H1 (cell line): ENCODE data around the gene PPP2R3A. TPM values are rescaled to one million over a fixed set of nuclear protein-coding genes. Genes with fewer than 3 reads are reported as not detected.

Source experiments
- CTCF ChIA-PET: fragments of 300-600 bp; sonication (Branson Sonifier 250); formaldehyde crosslinking; loops from one replicate; lab custom pipeline; 2021; ENCODE audit not compliant: partially characterized antibody; lab: Charles Lee
- POLR2A ChIA-PET: fragments of 300-600 bp; sonication (Branson Sonifier 250); formaldehyde crosslinking; loops from one replicate; lab custom pipeline; 2021; ENCODE audit warnings: inconsistent platforms; ENCODE audit not compliant: partially characterized antibody; lab: Charles Lee
- DNase-seq, 2 experiments: peaks; one replicate each; pipeline versions ENCODE4 v3.0.0 to v3.0.0-alpha.2; 2010 to 2022; ENCODE audit warnings: low spot score in 2 of 2, low read depth in 1 of 2, mixed read lengths in 1 of 2
- FAIRE-seq: peaks from 2 replicates; lab custom pipeline; 2011; peaks lifted over from hg19 to GRCh38; lab: Jason Lieb, UNC
- H2AFZ ChIP-seq: 2 replicates; pipeline ENCODE4 v1.8.1; 2012; ENCODE audit warnings: low read length, inconsistent platforms
- H2AK5ac ChIP-seq: 2 replicates; pipeline ENCODE4 v1.6.1; 2013; ENCODE audit warnings: low read depth, low read length
- H2BK120ac ChIP-seq: replicated peaks from 2 replicates; pipeline ENCODE3; 2013; ENCODE audit warnings: low read depth, low read length, inconsistent platforms
- H2BK12ac ChIP-seq: 2 replicates; pipeline ENCODE4 v1.6.1; 2013; ENCODE audit warnings: low read depth, low read length
- H2BK15ac ChIP-seq: 2 replicates; pipeline ENCODE4 v1.6.1; 2013; ENCODE audit warnings: low read length
- H2BK20ac ChIP-seq: 2 replicates; pipeline ENCODE4 v1.6.1; 2013; ENCODE audit warnings: low read length
- H2BK5ac ChIP-seq: 2 replicates; pipeline ENCODE4 v1.6.1; 2013; ENCODE audit warnings: low read depth, low read length
- H3K14ac ChIP-seq: 2 replicates; pipeline ENCODE4 v1.6.1; 2013; ENCODE audit warnings: inconsistent platforms; ENCODE audit not compliant: insufficient read length
- H3K18ac ChIP-seq: 2 replicates; pipeline ENCODE4 v1.6.1; 2013; ENCODE audit warnings: low read length; ENCODE audit errors: extremely low read depth
- H3K23ac ChIP-seq: 2 replicates; pipeline ENCODE4 v1.6.1; 2013; ENCODE audit warnings: inconsistent platforms; ENCODE audit not compliant: insufficient read length
- H3K23me2 ChIP-seq: 2 replicates; pipeline ENCODE4 v1.6.1; 2013; ENCODE audit warnings: low read depth, low read length
- H3K27ac ChIP-seq: 2 replicates; pipeline ENCODE4 v1.6.1; 2011; ENCODE audit warnings: low read depth, low read length, inconsistent platforms
- H3K27me3 ChIP-seq, 4 experiments: replicated peaks in 1 of 4; 1 replicate in 1 of 4; 2 replicates in 3 of 4; pipeline versions ENCODE4 v1.6.1 to v1.8.1; 2011 to 2013; ENCODE audit warnings: low read length in 3 of 4, mild to moderate bottlenecking in 3 of 4, inconsistent platforms in 2 of 4, mixed read lengths in 2 of 4, moderate library complexity in 1 of 4; ENCODE audit not compliant: control insufficient read depth in 3 of 4, insufficient read depth in 3 of 4; ENCODE audit errors: extremely low read depth in 1 of 4
- H3K36me3 ChIP-seq, 4 experiments: 2 replicates each; pipeline versions ENCODE4 v1.6.1 to v1.8.1; 2011 to 2013; ENCODE audit warnings: mild to moderate bottlenecking in 4 of 4, low read length in 3 of 4, moderate library complexity in 2 of 4, control low read depth in 1 of 4, inconsistent platforms in 1 of 4; ENCODE audit not compliant: insufficient read depth in 4 of 4, control insufficient read depth in 2 of 4
- H3K4ac ChIP-seq: replicated peaks from 2 replicates; pipeline ENCODE3; 2013; ENCODE audit warnings: low read length, low read depth, mixed read lengths, inconsistent platforms; ENCODE audit not compliant: insufficient read length
- H3K4me1 ChIP-seq, 4 experiments: replicated peaks in 1 of 4; 1 replicate in 1 of 4; 2 replicates in 3 of 4; pipeline versions ENCODE4 v1.6.1 to v1.8.1; 2011 to 2013; ENCODE audit warnings: low read length in 3 of 4, inconsistent platforms in 2 of 4, mixed read lengths in 1 of 4; ENCODE audit not compliant: insufficient read depth in 4 of 4, control insufficient read depth in 3 of 4
- H3K4me2 ChIP-seq, 2 experiments: 2 replicates each; pipeline versions ENCODE4 v1.6.1 to v1.8.1; 2011 to 2013; ENCODE audit warnings: low read depth in 2 of 2, low read length in 2 of 2, control low read depth in 1 of 2, inconsistent platforms in 1 of 2, mild to moderate bottlenecking in 1 of 2; ENCODE audit not compliant: insufficient read depth in 1 of 2
- H3K4me3 ChIP-seq, 4 experiments: fragments of 200-600, 300-600 bp in 1 of 4; sonication (generic), shearing (Covaris generic), sonication (Bioruptor Twin) in 1 of 4; 2 replicates each; pipeline versions ENCODE4 v1.5.1 to v1.8.1; 2011 to 2016; ENCODE audit warnings: low read length in 4 of 4, low read depth in 3 of 4, control low read depth in 2 of 4, inconsistent platforms in 2 of 4, mild to moderate bottlenecking in 2 of 4, mixed read lengths in 1 of 4, moderate library complexity in 1 of 4; ENCODE audit not compliant: insufficient read depth in 2 of 4; ENCODE audit errors: extremely low read depth in 1 of 4
- H3K56ac ChIP-seq: replicated peaks from 2 replicates; pipeline ENCODE3; 2013; ENCODE audit warnings: low read depth, mild to moderate bottlenecking, mixed read lengths, low read length, inconsistent platforms; ENCODE audit not compliant: insufficient read length
- H3K79me1 ChIP-seq: 2 replicates; pipeline ENCODE4 v1.6.1; 2013; ENCODE audit warnings: low read depth, low read length, control low read depth
- H3K79me2 ChIP-seq, 2 experiments: 2 replicates each; pipeline versions ENCODE4 v1.6.1 to v1.8.1; 2012 to 2013; ENCODE audit warnings: low read length in 2 of 2, mild to moderate bottlenecking in 2 of 2, inconsistent platforms in 1 of 2; ENCODE audit not compliant: insufficient read depth in 2 of 2, control insufficient read depth in 1 of 2
- H3K9ac ChIP-seq, 4 experiments: replicated peaks in 1 of 4; 1 replicate in 1 of 4; 2 replicates in 3 of 4; pipeline versions ENCODE4 v1.6.1 to v1.8.1; 2011 to 2013; ENCODE audit warnings: low read depth in 3 of 4, low read length in 3 of 4, control low read depth in 2 of 4, mild to moderate bottlenecking in 2 of 4, moderate library complexity in 2 of 4, inconsistent platforms in 1 of 4; ENCODE audit errors: extremely low read depth in 1 of 4
- H3K9me3 ChIP-seq, 2 experiments: 2 replicates each; pipeline versions ENCODE4 v1.6.1 to v1.8.1; 2012 to 2013; ENCODE audit warnings: mild to moderate bottlenecking in 2 of 2, moderate library complexity in 2 of 2, control low read depth in 1 of 2, inconsistent platforms in 1 of 2, low read depth in 1 of 2, low read length in 1 of 2, mixed read lengths in 1 of 2; ENCODE audit not compliant: insufficient read depth in 2 of 2
- H4K20me1 ChIP-seq, 2 experiments: replicated peaks in 1 of 2; 2 replicates each; pipeline versions ENCODE3 to v1.8.1; 2011 to 2013; ENCODE audit warnings: inconsistent platforms in 2 of 2, low read length in 2 of 2, mild to moderate bottlenecking in 1 of 2; ENCODE audit not compliant: insufficient read depth in 2 of 2, control insufficient read depth in 1 of 2
- H4K5ac ChIP-seq: 2 replicates; pipeline ENCODE4 v1.6.1; 2013; ENCODE audit warnings: low read length, low read depth, mixed read lengths, inconsistent platforms; ENCODE audit not compliant: insufficient read length
- H4K8ac ChIP-seq: 2 replicates; pipeline ENCODE4 v1.8.0; 2013; ENCODE audit warnings: mild to moderate bottlenecking, moderate library complexity, low read length, inconsistent platforms; ENCODE audit not compliant: insufficient read depth; ENCODE audit errors: extremely low read depth
- H4K91ac ChIP-seq: replicated peaks from 2 replicates; pipeline ENCODE3; 2013; ENCODE audit warnings: low read length, mixed read lengths, inconsistent platforms; ENCODE audit not compliant: insufficient read length
- ATF2 ChIP-seq: IDR thresholded peaks from 2 replicates; pipeline ENCODE4 v1.6.1; 2012; ENCODE audit warnings: low read length, inconsistent platforms
- CBX8 ChIP-seq: fragments of 300-800, 300-1000 bp; sonication (generic); IDR thresholded peaks from 2 replicates; pipeline ENCODE4 v1.7.1; 2016; ENCODE audit warnings: low read depth, low read length, borderline replicate concordance
- CTCF ChIP-seq, 3 experiments: IDR thresholded peaks; 1 replicate in 2 of 3; 2 replicates in 1 of 3; pipeline versions ENCODE4 v1.5.1 to v1.6.1; 2011; ENCODE audit warnings: low read length in 3 of 3, mild to moderate bottlenecking in 3 of 3, inconsistent platforms in 2 of 3, low read depth in 1 of 3, moderate library complexity in 1 of 3; ENCODE audit not compliant: insufficient read depth in 1 of 3; ENCODE audit errors: control extremely low read depth in 1 of 3
- JUN ChIP-seq: IDR thresholded peaks from 2 replicates; pipeline ENCODE4 v1.6.1; 2011; ENCODE audit warnings: low read depth, mild to moderate bottlenecking, improper control_type of control experiment, low read length
- KDM4A ChIP-seq: IDR thresholded peaks from one replicate; pipeline ENCODE4 v1.7.1; 2012; ENCODE audit warnings: low read depth, mild to moderate bottlenecking, moderate library complexity, low read length, inconsistent platforms; ENCODE audit not compliant: severe bottlenecking
- NANOG ChIP-seq: IDR thresholded peaks from 2 replicates; pipeline ENCODE4 v1.6.1; 2011; ENCODE audit warnings: low read length, low read depth, mild to moderate bottlenecking, inconsistent platforms; ENCODE audit not compliant: insufficient read depth, poor library complexity, severe bottlenecking
- POLR2AphosphoS5 ChIP-seq: IDR thresholded peaks from 2 replicates; pipeline ENCODE4 v1.6.1; 2011; ENCODE audit warnings: low read depth, low read length
- RXRA ChIP-seq: IDR thresholded peaks from 2 replicates; pipeline ENCODE4 v1.6.1; 2011; ENCODE audit warnings: low read depth, mild to moderate bottlenecking, low read length, moderate library complexity; ENCODE audit not compliant: insufficient read depth
- SIRT6 ChIP-seq: IDR thresholded peaks from one replicate; pipeline ENCODE4 v1.7.1; 2012; ENCODE audit warnings: low read length, inconsistent platforms
- WGBS, 2 experiments: shearing (Covaris generic) in 1 of 2; methylation state at CpG; one replicate each; pipeline versions ENCODE4 v1.1.6 to v1.1.7; 2013 to 2015; ENCODE audit warnings: low lambda C conversion rate in 2 of 2, mixed read lengths in 2 of 2, inconsistent platforms in 1 of 2, low coverage in 1 of 2, missing lambda C conversion rate in 1 of 2; ENCODE audit not compliant: insufficient replicate concordance in 2 of 2, insufficient coverage in 1 of 2, insufficient read length in 1 of 2; ENCODE audit errors: extremely low coverage in 1 of 2, missing lambda C conversion rate in 1 of 2; 5-methylcytosine and 5-hydroxymethylcytosine counted together
- polyA plus RNA-seq, 7 experiments: library from polyadenylated mRNA; depleted of rRNA in 3 of 7; stranded (reverse) in 5 of 7; unstranded in 2 of 7; fragments of >200 nt in 5 of 7; fragments of 200-250 nt in 2 of 7; gene quantifications; 1 replicate in 5 of 7; 2 replicates in 1 of 7; 4 replicates in 1 of 7; pipeline versions ENCODE4 v1.2.1 to v1.2.3, GENCODE V29; 2011 to 2013; ENCODE audit warnings: missing spikeins in 2 of 7, mixed read lengths in 2 of 7
- total RNA-seq: library from RNA; stranded (reverse); fragmentation: NEBNext Ultra II Directional; extraction: Animal tissue kit (Norgen Biotek cat#: 25700); gene quantifications from 2 replicates; pipeline ENCODE4 v1.2.1, GENCODE V29; 2021

The PPP2R3A gene
- total and polyA plus RNA-seq, 2 of the 8 experiments (the other 6 are each of a cell fraction or from before 2014, with no cell fraction given): 4.1 to 15.2 TPM

- Histone ChIP-seq H3K23me2 (no peaks in the 10 kb centered on the region), H2BK15ac (no peak overlapping the region), H3K14ac (no peak overlapping the region), H2BK120ac (no peak overlapping the region), H3K18ac (no peak overlapping the region), H2BK5ac (no peak overlapping the region), H2AK5ac (no peak overlapping the region), H3K4me1 (no peaks in the 10 kb centered on the region), H3K79me1 (peaks cover 3% of the 10 kb centered on the region; the same call in 1 of the 2 replicates), H2BK12ac (no peak overlapping the region), H3K23ac (no peak overlapping the region), H3K4ac (no peak overlapping the region), H2BK20ac (no peak overlapping the region), H2AFZ (no peak overlapping the region), H4K5ac (no peak overlapping the region), H4K20me1 (peaks cover 7 to 17% of the 10 kb centered on the region in 2 experiments), H4K91ac (no peak overlapping the region), H3K4me2 (no peak overlapping the region), H3K27ac (no peak overlapping the region), H3K27me3 (no peaks in the 10 kb centered on the region), H3K56ac (no peak overlapping the region), H3K79me2 (peaks cover 5 to 62% of the 10 kb centered on the region in 2 experiments; a peak in 3 of 4 replicates), H3K9me3 (no peaks in the 10 kb centered on the region), H3K9ac (no peak overlapping the region), H3K4me3 (no peak overlapping the region), H4K8ac (no peak overlapping the region; the same call in 1 of the 2 replicates), H3K36me3 (peaks cover 0 to 20% (median 12%) of the 10 kb centered on the region in 4 experiments; a peak in 7 of 8 replicates)
- DNase-seq (no peak), FAIRE-seq (no peak)
- ChIA-PET CTCF (interaction anchor here (0.7 to 1.1 kb wide), 2 partner anchors 38 to 414 kb away, joined by 4 to 5 read pairs; no protein-coding TSS in a partner anchor), POLR2A (interaction anchor here (1.0 kb wide), 2 partner anchors 37 to 45 kb away, joined by 3 read pairs; partner anchors contain the start of gene MSL2)
- 95% methylated on average over 10 of the region's 10 CpGs; no CpG with 5 or more reads in 1 of the 2 experiments for WGBS, 2 experiments
- TF ChIP-seq RXRA (no peak), SIRT6 (no peak), POLR2AphosphoS5 (no peak), ATF2 (no peak), NANOG (no peak), CTCF (IDR thresholded peaks at IDR 0.05; ENCODE audit: control extremely low read depth in 1 of 3, insufficient read depth in 1 of 3, low read depth in 1 of 3, low read length in 3 of 3) (no peak), KDM4A (no peak), CBX8 (no peak), JUN (no peak)
Measured at GRCh38 chr3:136151219-136151618, 185.7 kb downstream of the PPP2R3A start.
